Tibial artery (tissue), 4 donors: ENCODE data around the gene TATDN2.

ENCODE experiments used
- DNase-seq, 2 donors: peaks; one replicate each; pipeline ENCODE4 v3.0.0-alpha.2; 2019
- H3K27ac ChIP-seq, 2 donors: fragments of 200-600 bp; sonication (generic) in 1 of 2; 1 replicate in 1 of 2; 2 replicates in 1 of 2; pipeline ENCODE4 v1.5.1; 2018 to 2019; ENCODE audit warnings: mild to moderate bottlenecking in 1 of 2
- H3K27me3 ChIP-seq, 2 donors: fragments of 200-600 bp; sonication (generic) in 1 of 2; one replicate each; pipeline versions ENCODE4 v1.5.1 to v1.6.0; 2016 to 2019
- H3K36me3 ChIP-seq, 3 donors: fragments of 200-600 bp; sonication (generic) in 2 of 3; one replicate each; pipeline ENCODE4 v1.5.1; 2016 to 2019; ENCODE audit warnings: mild to moderate bottlenecking in 2 of 3
- H3K4me1 ChIP-seq, 4 donors: fragments of 200-600 bp; sonication (generic) in 2 of 4; 1 replicate in 3 of 4; 2 replicates in 1 of 4; pipeline ENCODE4 v1.5.1; 2016 to 2019
- H3K4me3 ChIP-seq, 2 donors: fragments of 200-600 bp; sonication (generic) in 1 of 2; 1 replicate in 1 of 2; 2 replicates in 1 of 2; pipeline ENCODE4 v1.5.1; 2018 to 2019; ENCODE audit warnings: mild to moderate bottlenecking in 2 of 2
- H3K9me3 ChIP-seq, 3 donors: fragments of 200-600 bp; sonication (generic) in 1 of 3; one replicate each; pipeline ENCODE4 v1.5.1; 2016 to 2019
- intact Hi-C: fragments of 100-400 bp; cut with DNase I; formaldehyde crosslinking; loops from one replicate; pipeline ENCODE4 v1.15.0; 2023; ENCODE audit warnings: low total_unique reads
- TF ChIP-seq, protein P1 (sequence below), 2 experiments: fragments of 200-600 bp in 1 of 2; fragments of 450-650 bp in 1 of 2; IDR thresholded peaks; one replicate each; pipeline ENCODE4 v1.5.1; 2017 to 2019; ENCODE audit warnings: antibody characterized with exemption in 2 of 2, mild to moderate bottlenecking in 1 of 2, moderate library complexity in 1 of 2

Gene TATDN2

DNA sequence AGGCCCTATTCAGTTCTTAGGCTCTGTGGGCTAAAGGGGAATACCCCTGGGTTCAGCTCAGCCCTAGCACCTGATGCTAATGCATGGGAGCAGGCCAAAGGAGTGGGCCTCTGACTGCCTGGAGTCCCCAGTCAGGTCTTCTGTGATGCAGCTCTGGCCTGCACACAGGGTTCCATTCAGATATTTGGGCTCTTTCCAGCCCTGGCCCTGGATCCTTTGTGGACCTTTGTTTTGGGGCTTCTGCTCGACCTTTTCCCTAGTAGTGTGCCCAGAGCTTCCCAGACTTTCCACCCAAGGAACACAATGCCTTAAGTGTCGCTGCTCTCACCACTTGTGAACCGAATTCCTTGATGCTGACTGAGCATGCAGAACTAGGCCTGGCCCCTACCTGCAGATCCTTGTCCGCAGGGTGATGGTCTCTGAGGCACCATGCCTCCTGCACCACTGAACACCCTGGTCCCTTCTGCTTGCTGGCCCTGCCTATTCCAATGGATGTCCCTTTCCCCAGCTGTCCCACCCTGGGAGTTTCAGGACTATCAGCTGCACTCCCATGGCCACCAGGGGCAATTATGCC lies 67.6 kb downstream of the TATDN2 start:
- intact Hi-C loops: no loop called here
- Histone ChIP-seq H3K27ac (no peak overlapping the region), H3K9me3 (no peaks in the 10 kb centered on the region), H3K36me3 (peaks cover 73 to 83% (median 74%) of the 10 kb centered on the region in 3 donors), H3K4me1 (peaks cover 0 to 27% (median 18%) of the 10 kb centered on the region in 4 donors), H3K4me3 (no peak overlapping the region), H3K27me3 (no peaks in the 10 kb centered on the region)
- TF ChIP-seq, protein P1, sequence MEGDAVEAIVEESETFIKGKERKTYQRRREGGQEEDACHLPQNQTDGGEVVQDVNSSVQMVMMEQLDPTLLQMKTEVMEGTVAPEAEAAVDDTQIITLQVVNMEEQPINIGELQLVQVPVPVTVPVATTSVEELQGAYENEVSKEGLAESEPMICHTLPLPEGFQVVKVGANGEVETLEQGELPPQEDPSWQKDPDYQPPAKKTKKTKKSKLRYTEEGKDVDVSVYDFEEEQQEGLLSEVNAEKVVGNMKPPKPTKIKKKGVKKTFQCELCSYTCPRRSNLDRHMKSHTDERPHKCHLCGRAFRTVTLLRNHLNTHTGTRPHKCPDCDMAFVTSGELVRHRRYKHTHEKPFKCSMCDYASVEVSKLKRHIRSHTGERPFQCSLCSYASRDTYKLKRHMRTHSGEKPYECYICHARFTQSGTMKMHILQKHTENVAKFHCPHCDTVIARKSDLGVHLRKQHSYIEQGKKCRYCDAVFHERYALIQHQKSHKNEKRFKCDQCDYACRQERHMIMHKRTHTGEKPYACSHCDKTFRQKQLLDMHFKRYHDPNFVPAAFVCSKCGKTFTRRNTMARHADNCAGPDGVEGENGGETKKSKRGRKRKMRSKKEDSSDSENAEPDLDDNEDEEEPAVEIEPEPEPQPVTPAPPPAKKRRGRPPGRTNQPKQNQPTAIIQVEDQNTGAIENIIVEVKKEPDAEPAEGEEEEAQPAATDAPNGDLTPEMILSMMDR (IDR thresholded peaks at IDR 0.05): no peak
- DNase-seq: no peak

DNA sequence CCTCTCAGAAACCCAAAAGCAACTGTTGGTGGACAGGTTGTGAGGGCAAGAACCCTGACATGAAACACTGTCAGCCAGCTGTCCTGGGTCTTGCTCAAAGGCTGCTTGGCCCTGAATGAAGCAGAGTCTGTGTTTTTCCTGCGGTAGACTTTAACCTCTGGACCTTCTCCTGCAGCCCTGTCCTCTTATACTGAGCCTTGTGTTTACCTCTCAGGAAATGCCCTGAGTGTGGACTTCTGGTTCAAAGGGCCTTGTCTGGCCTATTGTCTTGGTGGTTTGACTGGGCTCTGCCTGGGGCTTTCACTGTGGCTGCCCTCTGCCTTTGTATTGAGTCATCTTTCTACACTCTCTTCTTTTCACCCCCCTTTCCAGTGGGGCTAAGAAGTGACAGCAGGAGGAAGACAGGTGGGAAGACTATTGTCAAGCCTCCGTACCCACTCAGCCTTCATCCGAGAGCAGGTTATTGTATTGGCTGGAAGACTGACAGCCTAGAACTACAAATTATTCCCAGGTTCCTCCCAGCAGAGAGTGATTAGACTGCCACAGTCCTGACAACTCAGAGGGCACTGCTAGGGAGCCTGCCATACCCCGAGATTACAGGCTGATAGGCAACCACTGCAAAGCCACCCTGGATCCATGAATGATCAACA lies 69.2 kb downstream of the TATDN2 start:
- TF ChIP-seq, protein P1 (IDR thresholded peaks at IDR 0.05): no peak
- H3K9me3 ChIP-seq: no peaks in the 10 kb centered on the region
- H3K4me1 ChIP-seq: peaks cover 0 to 35% (median 18%) of the 10 kb centered on the region in 4 donors
- DNase-seq: no peak
- no peak overlapping the region for H3K4me3 ChIP-seq
- H3K36me3 ChIP-seq: peaks cover 57 to 67% (median 58%) of the 10 kb centered on the region in 3 donors
- no peak overlapping the region for H3K27ac ChIP-seq
- H3K27me3 ChIP-seq: no peaks in the 10 kb centered on the region
- intact Hi-C loops: no loop called here

DNA sequence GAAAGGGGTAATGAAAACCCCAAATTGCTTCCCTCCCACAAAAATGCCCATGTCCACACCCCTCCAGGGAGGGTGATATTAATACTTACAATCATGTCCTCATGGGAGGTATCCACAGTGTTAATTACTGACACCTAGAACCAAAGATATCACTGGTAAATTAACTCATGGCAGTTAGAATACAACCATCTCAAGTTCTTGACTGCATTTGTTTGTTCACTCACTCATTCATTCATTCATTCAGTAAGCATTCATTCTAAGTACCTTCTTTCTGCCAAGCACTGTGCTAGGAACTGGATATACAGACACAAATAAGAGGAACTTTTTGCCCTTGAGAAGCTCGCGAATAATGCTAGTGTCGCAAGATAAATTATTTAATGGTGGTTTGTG lies 69.7 kb downstream of the TATDN2 start:
- no peak overlapping the region for H3K27ac ChIP-seq
- TF ChIP-seq, protein P1 (IDR thresholded peaks at IDR 0.05): no peak
- H3K9me3 ChIP-seq: no peaks in the 10 kb centered on the region
- no peak overlapping the region for H3K4me3 ChIP-seq
- H3K4me1 ChIP-seq: peaks cover 0 to 35% (median 18%) of the 10 kb centered on the region in 4 donors
- H3K27me3 ChIP-seq: no peaks in the 10 kb centered on the region
- peaks cover 52 to 62% (median 53%) of the 10 kb centered on the region in 3 donors for H3K36me3 ChIP-seq
- no peak for DNase-seq
- intact Hi-C loops: no loop called here

DNA sequence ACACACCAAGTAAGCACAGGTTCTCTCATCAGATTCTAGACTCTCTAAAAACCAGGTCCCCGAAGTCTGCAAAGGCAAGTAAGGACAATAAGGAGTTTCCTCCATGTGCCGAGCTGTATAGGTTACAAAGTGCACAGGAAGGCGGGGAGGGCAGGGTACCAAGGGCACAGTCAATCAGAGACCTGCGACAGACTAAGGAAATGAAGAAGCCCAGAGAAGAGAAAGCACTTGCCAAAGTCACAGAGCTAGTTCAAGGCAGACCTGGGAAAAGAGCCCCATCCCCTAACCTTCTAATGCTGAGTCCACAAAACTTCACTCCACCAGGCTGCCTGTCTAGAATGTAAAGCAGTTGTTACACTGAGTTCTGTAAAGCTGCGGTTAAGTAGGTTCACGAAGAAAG lies 71.0 kb downstream of the TATDN2 start:
- peaks cover 40 to 49% (median 41%) of the 10 kb centered on the region in 3 donors for H3K36me3 ChIP-seq
- intact Hi-C loops: no loop called here
- H3K4me1 ChIP-seq: peaks cover 0 to 35% (median 18%) of the 10 kb centered on the region in 4 donors
- no peaks in the 10 kb centered on the region for H3K9me3 ChIP-seq
- no peaks in the 10 kb centered on the region for H3K27me3 ChIP-seq
- peak overlapping the region; percentile 89 to 99 for H3K4me3 ChIP-seq
- H3K27ac ChIP-seq: no peak overlapping the region
- TF ChIP-seq, protein P1 (IDR thresholded peaks at IDR 0.05): no peak
- no peak for DNase-seq

DNA sequence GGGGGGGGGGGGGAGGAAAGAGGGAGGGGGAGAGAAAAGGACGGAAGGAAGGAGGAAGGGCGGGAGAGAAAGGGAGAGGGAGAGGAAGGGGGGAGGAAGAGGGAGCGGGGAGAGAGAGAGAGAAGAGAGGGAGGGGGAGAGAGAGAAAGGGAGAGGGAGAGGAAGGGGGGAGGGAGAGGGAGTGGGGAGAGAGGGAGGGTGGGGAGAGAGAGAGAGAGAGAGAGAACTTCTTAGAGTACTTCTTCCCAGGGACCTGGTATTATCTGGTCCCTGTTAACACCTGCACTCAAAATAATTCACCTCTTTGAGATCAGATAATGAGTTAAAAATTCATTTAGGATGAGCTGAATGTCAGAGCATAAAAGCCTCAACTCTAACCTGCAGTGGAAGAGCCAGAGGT lies 71.5 kb downstream of the TATDN2 start:
- H3K27me3 ChIP-seq: no peaks in the 10 kb centered on the region
- intact Hi-C loops: no loop called here

More for the DNA sequence above, 71.5 kb downstream of the TATDN2 start:
- H3K9me3 ChIP-seq: no peaks in the 10 kb centered on the region
- peaks cover 35 to 44% (median 35%) of the 10 kb centered on the region in 3 donors for H3K36me3 ChIP-seq
- TF ChIP-seq, protein P1 (IDR thresholded peaks at IDR 0.05): no peak
- DNase-seq: no peak
- peak overlapping the region in 1 of 2 donors; percentile 88 for H3K27ac ChIP-seq
- peak overlapping the region; percentile 89 to 99 for H3K4me3 ChIP-seq
- H3K4me1 ChIP-seq: peaks cover 0 to 35% (median 18%) of the 10 kb centered on the region in 4 donors
